Vagina (tissue), 2 donors: ENCODE measurements around the gene ATP6V1C2.

Source experiments
- POLR2A ChIP-seq, 2 donors: fragments of 450-650 bp; IDR thresholded peaks; one replicate each; pipeline ENCODE4 v1.6.1; 2017; ENCODE audit warnings: antibody characterized with exemption in 2 of 2, mild to moderate bottlenecking in 2 of 2, moderate library complexity in 2 of 2
- POLR2AphosphoS5 ChIP-seq, 2 donors: sonication (generic); formaldehyde crosslinking; IDR thresholded peaks; one replicate each; pipeline ENCODE4 v1.9.0; 2017; ENCODE audit warnings: antibody characterized with exemption in 2 of 2, mild to moderate bottlenecking in 2 of 2, low read depth in 1 of 2; ENCODE audit not compliant: insufficient read depth in 1 of 2

- no peak for TF ChIP-seq POLR2A (IDR thresholded peaks at IDR 0.05)
- TF ChIP-seq POLR2AphosphoS5 (IDR thresholded peaks at IDR 0.05; ENCODE audit: insufficient read depth in 1 of 2, low read depth in 1 of 2), result no peak
Measured at GRCh38 chr2:10811517-10811916, 90.1 kb downstream of the ATP6V1C2 start.
